Adrenal gland (tissue), 12 donors: ENCODE results near the gene AMT. TPM values are rescaled to one million over a fixed set of nuclear protein-coding genes. Genes with fewer than 3 reads are reported as not detected.
A peak's percentile ranks its signal among the peaks of the same experiment; 100 is the strongest.

Source experiments
- DNase-seq, 7 donors: peaks; one replicate each; pipeline ENCODE4 v3.0.0-alpha.2; 2019 to 2020
- H3K27ac ChIP-seq, 5 donors: fragments of 200-600 bp; sonication (generic) in 4 of 5; 1 replicate in 3 of 5; 2 replicates in 2 of 5; pipeline versions ENCODE4 v1.5.1 to v1.8.0; 2016 to 2020; ENCODE audit warnings: mild to moderate bottlenecking in 1 of 5
- H3K27me3 ChIP-seq: fragments of 200-600 bp; 2 replicates; pipeline ENCODE4 v1.8.0; 2021
- H3K36me3 ChIP-seq, 2 donors: fragments of 200-600 bp; replicated peaks in 1 of 2; 1 replicate in 1 of 2; 2 replicates in 1 of 2; pipeline versions ENCODE4 v1.5.1 to v1.8.0; 2018 to 2022
- H3K4me1 ChIP-seq, 2 donors: fragments of 200-600 bp; replicated peaks in 1 of 2; 1 replicate in 1 of 2; 2 replicates in 1 of 2; pipeline versions ENCODE4 v1.5.1 to v1.8.0; 2018 to 2021
- H3K4me3 ChIP-seq, 4 donors: fragments of 200-600 bp; sonication (generic) in 3 of 4; one replicate each; pipeline ENCODE4 v1.5.1; 2016 to 2018
- H3K9me3 ChIP-seq, 3 donors: fragments of 200-600 bp; sonication (generic) in 1 of 3; replicated peaks in 1 of 3; 1 replicate in 2 of 3; 2 replicates in 1 of 3; pipeline versions ENCODE4 v1.5.1 to v1.8.0; 2016 to 2021
- CTCF ChIP-seq, 6 experiments: fragments of 450-650 bp in 4 of 6; fragments of 200-600 bp in 2 of 6; sonication (generic) in 1 of 6; IDR thresholded peaks; 1 replicate in 5 of 6; 2 replicates in 1 of 6; pipeline versions ENCODE4 v1.5.1 to v1.8.0; 2016 to 2021; ENCODE audit warnings: antibody characterized with exemption in 6 of 6, mild to moderate bottlenecking in 2 of 6, moderate library complexity in 1 of 6
- POLR2A ChIP-seq, 2 donors: fragments of 450-650 bp; IDR thresholded peaks; one replicate each; pipeline ENCODE4 v1.6.1; 2017; ENCODE audit warnings: antibody characterized with exemption in 2 of 2, mild to moderate bottlenecking in 2 of 2, moderate library complexity in 1 of 2
- WGBS, 4 donors: extraction: QIAGEN DNeasy Blood & Tissue Kit in 2 of 4; methylation state at CpG; one replicate each; pipeline versions ENCODE4 v1.1.5 to v1.1.7; 2013 to 2017; 5-methylcytosine and 5-hydroxymethylcytosine counted together
- intact Hi-C, 2 donors: fragments of 100-400 bp; cut with DNase I; formaldehyde crosslinking; loops; one replicate each; pipeline versions ENCODE4 v1.14.1 to v1.15.0; 2022 to 2023
- polyA plus RNA-seq, 3 donors: library from polyadenylated mRNA; stranded (reverse); fragments of 200-250 nt in 2 of 3; fragments of 350-450 nt in 1 of 3; fragmentation: Illumina TruSeq in 1 of 3; extraction: RNeasy Lipid Tissue Mini Kit (QIAGEN cat#74804) in 1 of 3; gene quantifications; one replicate each; pipeline ENCODE4 v1.2.3, GENCODE V29; 2013 to 2014
- total RNA-seq, 9 donors: library from RNA; depleted of rRNA in 4 of 9; stranded (reverse); fragments of >200 nt in 4 of 9; fragments of 120-200 nt in 1 of 9; fragmentation: NEBNext Ultra II Directional in 1 of 9; extraction: Animal tissue kit (Norgen Biotek cat#: 25700) in 1 of 9; gene quantifications; one replicate each; pipeline versions ENCODE4 v1.1.0 to v1.2.4, GENCODE V29; 2013 to 2023
- donor health status: healthy with polysubstance abuse.
- donor health status: Bipolar disorder and iron deficiency.
- donor health status: DM: yes; HTN: yes; CAD: no.
- donor health status: DM: no; HTN: no; CAD: no.
- donor health status: DM: no; HTN: no; CAD: no.
- donor health status: DM: yes; HTN: yes; CAD: no.

Gene AMT
- total and polyA plus RNA-seq, 12 donors: 5.6 to 55.8 (median 20.7) TPM

GRCh38 chr3:49469936-49470713 lies 47.9 kb upstream of the AMT start, which contains the start of gene DAG1:
Gene DAG1 (plus strand): TSS chr3:49470267. CDS start chr3:49510535, 40,268 bp downstream.
- Histone ChIP-seq H3K27ac (peak within 1 kb of the TSS; percentile 84 to 99 (median 97)), H3K27me3 (no peaks in the 10 kb centered on the region), H3K4me1 (peaks cover 39 to 40% of the 10 kb centered on the region in 2 donors), H3K9me3 (no peaks in the 10 kb centered on the region), H3K4me3 (peak within 1 kb of the TSS; percentile 3 to 77 (median 58)), H3K36me3 (no peaks in the 10 kb centered on the region)
- intact Hi-C loops: no loop called here
- 0 to 1% (median 0%) methylated on average over 14 to 107 of the region's 108 CpGs for WGBS, 4 donors
- peak; percentile 98 to 99 (median 99) for DNase-seq
- TF ChIP-seq CTCF (IDR thresholded peaks at IDR 0.05) (peak in 1 of 6 experiments; percentile 7), POLR2A (IDR thresholded peaks at IDR 0.05) (peak; percentile 66 to 89)

DNA sequence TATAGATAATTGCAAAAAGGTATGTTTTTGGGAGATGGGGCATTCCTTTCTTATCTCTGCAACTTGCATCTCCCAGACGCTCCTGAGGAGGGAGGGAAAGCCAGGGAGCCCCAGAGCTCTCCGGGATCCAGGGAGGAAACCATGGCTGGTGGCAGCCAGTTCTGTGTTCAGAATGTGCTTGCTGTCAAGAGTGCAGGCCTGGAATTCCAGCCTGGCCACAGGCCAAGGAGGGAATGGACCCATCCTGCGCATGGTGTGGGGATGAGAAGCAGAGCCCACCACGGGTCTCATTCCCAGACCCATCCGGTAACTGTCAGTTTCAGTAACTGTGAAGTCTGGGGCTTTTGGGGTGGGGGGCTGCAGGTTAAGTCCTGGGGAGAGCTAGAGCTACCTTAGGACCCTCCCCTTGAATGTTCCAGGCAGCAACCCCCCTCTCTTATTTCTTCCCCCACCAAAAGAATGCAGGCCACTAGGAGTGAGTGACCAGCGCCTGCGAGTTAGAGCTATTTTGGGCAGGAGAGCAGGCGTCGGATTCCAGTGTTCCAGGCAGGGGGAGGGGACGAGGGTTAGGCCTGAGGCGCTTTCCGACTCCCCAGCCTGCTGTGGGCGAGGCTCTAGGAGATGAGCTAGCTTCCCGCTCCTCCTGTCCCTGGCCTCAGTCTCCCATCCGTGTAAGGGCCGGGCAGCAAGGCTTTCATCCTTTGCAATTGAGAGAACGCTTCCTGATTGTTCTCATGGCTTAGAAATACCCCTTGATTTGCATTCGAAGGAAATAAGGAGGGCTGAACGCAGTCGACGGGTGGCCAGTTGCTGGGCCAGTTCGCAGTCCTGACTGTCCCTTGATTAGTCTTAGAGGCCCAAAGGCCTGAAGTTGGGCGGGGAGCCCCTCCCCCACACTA lies 47.0 kb upstream of the AMT start:
- Histone ChIP-seq H3K36me3 (no peaks in the 10 kb centered on the region), H3K27me3 (no peaks in the 10 kb centered on the region), H3K4me3 (peak overlapping the region in 1 of 4 donors; percentile 77), H3K9me3 (no peaks in the 10 kb centered on the region), H3K27ac (peak overlapping the region; percentile 84 to 99 (median 97)), H3K4me1 (peaks cover 40% of the 10 kb centered on the region in 2 donors)
- intact Hi-C loops: no loop called here
- WGBS, 4 donors: 10 to 26% (median 11%) methylated on average over 5 to 23 of the region's 23 CpGs
- TF ChIP-seq CTCF (IDR thresholded peaks at IDR 0.05) (no peak), POLR2A (IDR thresholded peaks at IDR 0.05) (no peak)
- DNase-seq: peak; percentile 79 to 91 (median 85)

GRCh38 chr3:49466085-49466484 lies 43.8 kb upstream of the AMT start:
- DNase-seq: no peak
- Histone ChIP-seq H3K27me3 (no peaks in the 10 kb centered on the region), H3K27ac (peak overlapping the region; percentile 54 to 89 (median 74)), H3K4me1 (peaks cover 28 to 41% of the 10 kb centered on the region in 2 donors), H3K9me3 (no peaks in the 10 kb centered on the region), H3K36me3 (no peaks in the 10 kb centered on the region), H3K4me3 (no peak overlapping the region)
- WGBS, 4 donors: 29 to 65% (median 42%) methylated on average over 2 of the region's 2 CpGs
- no peak for TF ChIP-seq CTCF (IDR thresholded peaks at IDR 0.05)
- TF ChIP-seq POLR2A (IDR thresholded peaks at IDR 0.05): no peak
- intact Hi-C loops: no loop called here
